SW480 (cell line): ENCODE measurements around the gene PKD2L1.
"Not testable (repeated sequence)": the region's sequence is repeated elsewhere in the genome, so short reads cannot be mapped to it uniquely, and the experiment has no call there.

ENCODE experiments used
- DNase-seq: peaks from one replicate; pipeline ENCODE4 v3.0.0-alpha.2; 2016; ENCODE audit warnings: low spot score

The PKD2L1 gene

DNA sequence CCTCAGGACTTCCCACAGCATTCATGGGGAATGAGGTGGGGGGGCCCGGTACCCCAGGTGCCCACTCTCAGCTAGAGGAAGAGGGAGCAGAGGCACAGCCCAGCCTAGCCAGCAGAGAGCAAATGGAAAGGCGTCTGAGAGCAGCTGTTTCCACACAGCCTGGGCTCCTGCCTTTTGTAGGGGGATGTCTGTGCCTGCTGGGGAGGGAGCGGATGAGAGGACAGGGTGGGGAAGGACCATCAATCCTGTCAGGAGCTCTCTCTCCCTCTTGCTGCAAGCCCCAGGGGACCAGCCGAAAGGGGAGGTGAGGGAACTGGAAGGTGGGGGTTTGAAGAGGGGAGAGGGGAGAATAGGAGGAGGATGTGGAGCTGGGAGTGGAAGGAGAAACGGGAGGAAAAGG is at the start of gene PKD2L1:
PKD2L1 (minus strand) TSS at position 150 of the 400 bp plus-strand sequence; CDS start at position 25, 125 bp downstream.
- DNase-seq: no peak

DNA sequence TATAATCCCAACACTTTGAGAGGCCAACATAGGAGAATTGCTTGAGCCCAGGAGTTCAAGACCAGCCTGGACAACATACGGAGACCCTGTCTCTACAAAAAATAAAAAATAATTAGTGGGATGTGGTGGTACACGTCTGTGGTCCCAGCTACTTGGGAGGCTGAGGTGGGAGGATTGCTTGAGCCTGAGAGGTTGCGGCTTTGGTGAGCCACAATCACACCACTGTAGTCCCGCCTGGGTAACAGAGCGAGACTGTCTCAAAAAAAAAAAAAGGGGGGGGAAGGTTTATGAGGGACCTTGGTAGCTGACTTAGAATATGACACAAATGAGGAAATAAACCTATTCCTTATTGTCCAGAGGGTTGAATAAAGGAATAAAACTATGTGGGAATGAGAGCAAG is 47.8 kb upstream of the PKD2L1 start:
- no peak for DNase-seq

DNA sequence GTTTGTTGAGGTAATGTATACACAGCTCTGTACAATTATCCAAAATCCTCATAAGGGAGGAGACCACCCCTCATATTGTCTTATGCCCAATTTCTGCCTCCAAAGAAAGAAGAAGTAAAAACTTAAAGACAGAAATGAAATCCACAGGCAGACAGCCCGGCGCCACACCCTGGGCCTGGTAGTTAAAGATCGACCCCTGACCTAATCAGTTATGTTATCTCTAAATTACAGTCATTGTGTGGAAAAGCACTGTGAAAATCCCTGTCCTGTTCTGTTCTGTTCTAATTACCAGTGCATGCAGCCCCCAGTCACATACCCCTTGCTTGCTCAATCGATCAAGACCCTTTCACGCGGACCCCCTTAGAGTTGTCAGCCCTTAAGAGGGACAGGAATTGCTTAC is 46.6 kb upstream of the PKD2L1 start:
- DNase-seq: not testable (repeated sequence)

DNA sequence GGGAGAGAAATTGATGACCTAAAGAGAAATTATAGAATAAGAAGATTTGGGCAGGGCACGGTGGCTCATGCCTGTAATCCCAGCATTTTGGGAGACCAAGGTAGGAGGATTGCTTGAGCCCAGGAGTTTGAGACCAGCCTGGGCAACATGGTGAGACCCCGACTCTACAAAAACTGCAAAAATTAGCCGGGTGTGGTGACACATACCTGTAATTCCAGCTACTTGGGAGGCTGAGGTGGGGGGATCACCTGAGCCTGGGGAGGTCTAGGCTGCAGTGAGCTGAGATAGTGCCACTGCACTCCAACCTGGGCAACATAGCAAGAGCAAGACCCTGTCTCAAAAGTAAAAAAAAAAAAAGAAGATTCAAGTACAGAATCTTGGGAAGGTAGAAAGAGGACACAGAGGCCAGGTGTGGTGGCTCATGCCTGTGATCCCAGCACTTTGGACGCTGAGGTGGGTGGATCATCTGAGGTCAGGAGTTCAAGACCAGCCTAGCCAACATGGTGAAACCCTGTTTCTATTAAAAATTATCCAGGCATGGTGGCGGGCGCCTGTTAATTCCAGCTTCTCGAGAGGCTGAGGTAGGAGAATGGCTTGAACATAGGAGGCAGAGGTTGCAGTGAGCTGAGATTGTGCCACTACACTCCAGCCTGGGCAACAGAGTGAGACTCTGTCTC is 44.8 kb upstream of the PKD2L1 start:
- not testable (repeated sequence) for DNase-seq

DNA sequence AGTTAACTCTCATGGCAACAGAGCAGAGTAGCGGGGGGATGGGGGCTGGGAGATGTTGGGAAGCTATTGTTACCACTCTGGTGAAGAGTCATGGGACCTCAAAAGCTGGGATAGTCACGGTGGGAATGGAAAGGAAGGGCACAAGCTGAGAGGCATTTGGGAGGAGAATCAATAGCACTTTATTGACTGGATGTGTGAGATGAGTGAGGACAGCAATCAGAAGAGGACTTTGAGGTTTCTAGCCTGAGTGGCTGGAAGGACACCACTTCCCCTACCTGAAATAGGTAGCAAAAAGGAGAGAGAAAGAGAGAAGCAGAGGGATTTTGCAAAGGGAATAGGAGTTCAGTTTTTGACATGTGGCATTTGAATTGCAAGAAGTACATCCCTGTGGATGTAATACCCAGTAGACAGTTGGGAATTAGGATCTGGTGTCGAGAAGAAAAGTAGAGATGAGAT is 44.2 kb upstream of the PKD2L1 start:
- DNase-seq: no peak

DNA sequence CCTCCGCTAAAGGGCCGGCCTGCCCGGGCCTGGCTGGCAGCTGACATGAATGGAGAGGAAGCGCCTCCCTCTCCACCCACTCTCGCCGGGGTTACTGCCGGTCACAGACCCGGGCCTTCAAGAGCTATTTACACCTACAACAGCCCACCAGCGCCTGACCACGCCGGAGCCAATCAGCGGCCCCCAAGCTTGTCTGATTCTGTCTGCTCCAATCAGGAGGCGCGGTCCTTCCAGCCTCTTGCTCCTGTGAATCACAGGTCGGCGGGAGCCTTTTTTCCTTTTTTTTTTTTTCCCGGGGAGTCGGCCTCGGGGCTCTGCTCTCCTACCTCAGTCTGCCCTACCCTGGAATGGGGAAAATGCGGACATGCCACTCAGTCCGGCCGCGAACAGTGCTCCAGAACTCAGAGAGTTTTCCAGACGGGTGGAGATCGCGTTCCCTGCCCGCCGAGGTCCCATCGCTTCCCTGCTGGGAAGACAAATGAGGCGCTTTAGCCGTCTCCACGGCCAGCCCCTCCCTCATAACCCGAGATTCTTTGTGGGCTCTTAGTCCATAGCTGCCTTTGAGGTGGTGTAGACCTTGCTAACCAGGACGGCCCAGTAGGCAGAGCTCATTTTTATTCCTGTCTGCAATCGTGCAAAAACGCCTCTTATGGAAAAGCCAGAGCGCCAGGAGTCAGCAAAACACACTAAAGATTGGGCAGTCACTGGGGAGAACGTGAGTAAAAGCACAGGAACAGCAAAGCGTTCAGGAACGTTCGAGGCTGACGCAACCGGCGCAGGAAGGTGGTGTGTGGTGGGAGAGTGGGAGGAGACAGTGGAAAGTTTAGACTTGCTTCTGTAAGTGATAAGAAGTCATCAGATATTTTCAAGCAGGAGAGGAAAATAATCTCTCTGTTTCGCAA is 43.5 kb upstream of the PKD2L1 start:
- DNase-seq: peak; percentile 99

DNA sequence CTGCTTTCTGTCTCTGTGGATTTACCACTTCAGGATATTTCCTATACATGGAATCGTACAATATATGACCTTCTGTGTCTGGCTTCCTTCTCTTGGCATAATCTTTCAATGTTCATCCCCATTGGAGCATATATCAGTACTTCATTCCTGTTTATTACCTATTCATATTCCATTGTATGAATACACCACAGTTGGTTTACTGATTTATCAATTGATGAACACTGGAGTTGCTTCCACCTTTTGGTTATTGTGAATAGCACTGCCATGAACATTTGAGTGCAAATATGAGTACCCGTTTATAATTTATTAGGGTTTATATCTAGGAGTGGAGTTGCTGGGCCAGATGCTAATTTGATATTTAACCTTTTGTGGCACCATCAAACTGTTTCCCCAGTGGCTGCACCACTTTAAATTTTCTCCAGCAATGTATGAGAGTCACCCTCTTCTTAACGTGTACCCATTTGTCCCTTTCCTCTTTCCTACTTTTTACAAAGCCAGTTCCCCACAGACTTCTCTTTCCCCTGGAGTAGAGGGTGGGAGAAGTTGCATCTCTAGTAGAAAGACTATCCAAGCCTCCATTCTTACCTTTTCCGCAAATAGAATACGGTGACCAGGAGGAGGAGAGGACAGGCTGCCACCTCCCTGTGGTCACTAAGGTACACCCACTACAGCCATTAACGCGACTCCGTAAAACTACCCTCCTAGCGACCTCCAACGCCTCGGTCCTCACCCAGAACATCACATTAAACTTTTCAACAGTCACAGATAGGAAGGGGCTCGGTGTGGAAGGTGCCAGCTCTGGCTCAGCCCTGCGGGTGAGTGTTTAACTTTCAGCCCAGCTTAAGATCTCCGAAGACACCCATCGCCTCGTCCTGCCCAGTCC is 42.6 kb upstream of the PKD2L1 start:
- peak; percentile 70 for DNase-seq

DNA sequence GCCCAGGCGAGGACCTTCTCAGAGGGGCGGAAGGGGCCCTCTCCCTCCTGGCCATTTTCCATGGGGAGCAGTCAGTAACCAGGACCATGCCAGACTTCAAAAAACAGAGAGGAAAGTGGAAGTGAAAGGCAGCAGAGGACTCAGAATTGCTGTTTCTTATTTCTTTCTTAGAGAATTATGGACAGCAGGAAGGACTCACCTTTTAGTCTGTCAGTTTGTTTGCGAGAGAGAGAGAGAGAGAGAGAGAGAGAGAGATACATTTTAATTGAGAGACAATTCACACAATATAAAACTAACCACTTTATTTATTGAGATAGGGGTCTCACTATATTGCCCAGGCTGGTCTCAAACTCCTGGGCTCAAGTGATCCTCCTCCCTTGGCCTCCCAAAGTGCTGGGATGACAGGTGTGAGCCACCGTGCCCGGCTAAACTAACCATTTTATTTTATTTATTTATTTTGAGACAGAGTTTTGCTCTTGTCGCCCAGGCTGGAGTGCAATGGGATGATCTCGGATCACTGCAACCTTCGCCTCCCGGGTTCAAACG is 41.5 kb upstream of the PKD2L1 start:
- DNase-seq: no peak

DNA sequence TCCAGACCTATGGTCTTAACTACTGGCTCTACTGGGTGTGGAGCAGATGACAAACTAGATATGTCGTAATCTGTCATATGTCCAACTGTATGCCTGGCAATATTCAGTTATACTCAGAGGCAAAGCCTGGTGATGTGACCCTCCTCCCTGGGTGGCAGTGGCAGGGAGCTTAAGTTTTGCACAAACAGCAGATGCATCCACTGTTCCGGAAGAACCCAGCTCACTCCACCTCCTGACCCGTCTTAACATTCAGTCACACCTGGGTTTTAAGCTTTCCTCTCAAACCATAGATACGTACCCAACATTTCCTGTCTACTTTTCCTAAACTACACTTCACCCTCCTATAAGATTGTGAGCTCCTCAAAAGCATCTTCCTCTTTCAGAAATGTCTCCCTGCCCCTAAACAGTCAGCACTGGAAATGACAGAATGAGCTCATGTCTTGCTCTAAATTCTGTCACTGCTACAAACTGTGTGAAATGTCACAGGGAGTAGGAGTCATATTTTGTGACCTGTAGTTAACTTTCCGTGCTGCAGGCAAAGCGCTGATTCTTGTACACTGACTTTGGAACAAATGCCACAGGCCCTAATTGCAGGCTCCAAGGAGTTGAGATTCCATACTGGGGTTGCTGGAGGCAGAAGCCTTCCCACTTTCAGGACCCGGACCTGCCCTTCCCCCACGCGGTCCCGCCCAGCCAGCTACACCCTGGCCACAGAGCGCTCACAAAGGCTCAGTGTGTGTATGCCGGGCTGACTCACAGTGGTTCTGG is 40.9 kb upstream of the PKD2L1 start:
- DNase-seq: peak; percentile 91

DNA sequence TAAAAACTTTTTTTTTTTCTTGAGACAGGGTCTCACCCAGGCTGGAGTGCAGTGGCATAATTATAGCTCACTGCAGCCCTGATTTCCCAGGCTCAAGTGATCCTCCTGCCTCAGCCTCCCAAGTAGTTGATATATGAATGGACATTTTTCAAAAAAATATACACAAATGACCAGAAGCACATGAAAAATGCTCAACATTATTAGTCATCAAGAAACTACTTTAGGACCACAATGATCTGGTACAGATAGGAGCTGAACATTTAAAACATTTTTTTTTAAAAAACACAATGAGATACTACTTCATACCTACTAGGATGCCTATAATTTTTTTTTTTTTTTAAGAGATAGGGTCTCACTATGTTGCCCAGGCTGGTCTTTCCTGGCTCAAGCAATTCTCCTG is 38.7 kb upstream of the PKD2L1 start:
- DNase-seq: no peak

DNA sequence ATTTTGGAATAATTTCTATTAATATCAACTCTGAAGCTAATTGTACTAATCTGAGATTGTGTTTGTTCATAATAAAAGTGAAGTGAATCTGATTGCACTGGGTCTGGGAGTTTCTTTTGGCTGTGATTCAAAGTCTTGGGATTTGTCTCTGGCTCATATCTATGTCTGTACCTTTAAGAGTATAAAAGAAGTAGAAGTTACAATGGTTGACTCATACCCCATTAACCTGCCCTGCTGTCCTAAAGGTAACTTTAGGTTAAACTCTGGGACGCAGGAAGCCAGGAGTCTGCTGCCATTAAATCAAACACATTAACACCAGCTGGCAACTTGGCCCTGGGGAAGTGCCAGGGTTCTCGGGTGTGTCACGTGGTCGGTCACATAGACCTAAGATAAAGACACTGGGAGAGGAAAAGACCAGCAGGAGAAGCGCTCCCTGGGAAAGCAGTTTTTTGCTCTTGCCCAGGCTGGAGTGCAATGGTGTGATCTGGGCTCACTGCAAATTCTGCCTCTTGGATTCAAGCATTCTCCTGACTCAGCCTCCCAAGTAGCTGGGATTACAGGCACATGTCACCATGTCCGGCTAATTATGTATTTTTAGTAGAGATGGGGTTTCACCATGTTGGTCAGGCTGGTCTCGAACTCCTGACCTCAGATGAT is 34.8 kb upstream of the PKD2L1 start:
- peak; percentile 96 for DNase-seq

DNA sequence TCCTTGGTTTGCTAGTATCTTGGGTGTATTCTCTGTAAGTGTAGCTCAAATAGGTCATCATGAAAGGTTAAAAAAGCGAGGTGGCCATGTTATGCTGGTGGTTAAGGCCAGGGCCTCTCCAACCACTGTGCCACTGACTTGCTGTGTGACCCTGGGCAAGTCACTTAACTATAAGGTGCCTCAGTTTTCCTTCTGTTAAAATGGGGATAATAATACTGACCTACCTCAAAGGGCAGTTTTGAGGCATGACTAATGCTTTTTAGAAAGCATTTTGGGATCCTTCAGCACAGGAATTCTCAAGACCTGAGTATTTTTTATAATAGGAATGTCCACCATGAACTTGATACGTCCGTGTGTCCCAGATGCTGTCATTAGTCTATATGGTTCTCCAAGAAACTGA is 34.1 kb upstream of the PKD2L1 start:
- DNase-seq: no peak

DNA sequence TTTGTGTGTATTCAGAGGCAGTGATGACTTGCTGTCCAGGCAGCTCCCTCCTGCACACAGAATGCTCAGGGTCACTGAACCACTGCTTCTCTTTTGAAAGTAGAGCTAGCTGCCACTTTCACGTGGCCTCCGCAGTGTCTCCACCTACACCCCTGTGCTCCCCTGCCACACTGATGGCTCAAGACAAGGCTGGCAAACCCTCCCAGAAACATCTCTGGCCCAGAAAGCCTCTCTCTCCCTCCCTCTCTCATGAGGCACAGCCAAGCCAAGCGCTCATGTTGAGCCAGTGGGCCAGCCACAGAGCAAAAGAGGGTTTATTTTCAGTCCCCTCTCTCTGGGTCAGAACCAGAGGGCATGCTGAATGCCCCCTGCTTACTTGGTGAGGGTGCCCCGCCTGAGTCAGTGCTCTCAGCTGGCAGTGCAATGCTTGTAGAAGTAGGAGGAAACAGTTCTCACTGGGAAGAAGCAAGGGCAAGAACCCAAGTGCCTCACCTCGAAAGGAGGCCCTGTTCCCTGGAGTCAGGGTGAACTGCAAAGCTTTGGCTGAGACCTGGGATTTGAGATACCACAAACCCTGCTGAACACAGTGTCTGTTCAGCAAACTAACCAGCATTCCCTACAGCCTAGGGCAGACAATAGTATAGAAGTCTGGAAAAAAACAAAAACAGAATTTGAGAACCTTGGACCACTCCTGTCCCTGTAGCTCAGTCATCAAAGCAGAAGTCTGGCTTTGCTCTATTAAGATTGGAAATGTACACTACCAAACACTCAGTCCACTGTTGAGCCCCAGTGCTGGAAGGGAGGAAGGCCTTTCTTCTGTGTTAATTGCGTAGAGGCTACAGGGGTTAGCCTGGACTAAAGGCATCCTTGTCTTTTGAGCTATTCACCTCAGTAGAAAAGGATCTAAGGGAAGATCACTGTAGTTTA is 32.8 kb upstream of the PKD2L1 start:
- DNase-seq: no peak

DNA sequence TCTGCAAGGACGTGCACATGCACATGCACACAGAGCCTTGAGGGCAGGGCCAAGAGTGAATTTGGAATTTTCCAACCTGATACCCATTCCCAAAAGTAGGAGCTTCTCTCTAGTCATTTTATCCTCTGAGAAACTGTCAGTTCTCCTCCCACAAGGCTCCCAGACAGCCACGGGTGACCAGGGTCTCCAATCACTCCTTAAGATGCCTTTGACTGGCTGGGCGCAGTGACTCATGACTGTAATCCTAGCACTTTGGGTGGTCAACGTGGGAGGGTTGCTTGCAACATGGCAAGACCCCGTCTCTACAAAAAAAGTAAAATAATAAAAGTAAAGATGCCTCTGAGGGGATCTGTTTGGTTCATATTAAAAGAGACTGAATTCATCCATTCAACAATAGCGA is 30.2 kb upstream of the PKD2L1 start:
- DNase-seq: no peak

DNA sequence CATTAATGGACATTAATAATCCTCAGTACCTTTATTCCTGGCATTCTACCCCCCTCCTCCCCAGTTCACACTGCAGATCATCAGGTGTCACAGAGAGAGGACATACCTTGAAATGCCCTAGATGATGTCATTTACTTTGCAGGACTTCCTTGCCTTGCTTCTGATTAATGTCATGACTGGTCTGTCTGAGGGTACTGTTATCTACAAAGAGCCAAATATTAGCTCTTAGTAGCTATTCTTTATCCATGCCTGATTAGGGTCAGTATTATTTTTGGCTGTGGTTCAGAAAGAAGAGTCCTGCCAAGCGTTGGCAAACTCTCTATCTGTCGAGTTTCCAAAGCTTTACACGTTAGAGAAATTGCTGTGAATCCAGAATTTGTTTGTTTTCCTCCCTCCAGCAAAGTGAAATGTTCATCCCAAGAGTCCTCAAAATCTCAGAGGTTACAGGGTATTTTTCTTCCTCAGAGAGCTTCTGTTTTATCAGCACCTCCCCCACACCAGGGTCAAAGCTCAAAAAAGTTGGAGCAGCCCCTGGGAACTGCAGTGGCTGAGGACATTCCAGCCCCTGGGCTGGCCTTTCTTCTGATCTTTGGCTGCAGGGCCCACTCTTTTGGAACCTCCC is 29.6 kb upstream of the PKD2L1 start:
- DNase-seq: no peak

DNA sequence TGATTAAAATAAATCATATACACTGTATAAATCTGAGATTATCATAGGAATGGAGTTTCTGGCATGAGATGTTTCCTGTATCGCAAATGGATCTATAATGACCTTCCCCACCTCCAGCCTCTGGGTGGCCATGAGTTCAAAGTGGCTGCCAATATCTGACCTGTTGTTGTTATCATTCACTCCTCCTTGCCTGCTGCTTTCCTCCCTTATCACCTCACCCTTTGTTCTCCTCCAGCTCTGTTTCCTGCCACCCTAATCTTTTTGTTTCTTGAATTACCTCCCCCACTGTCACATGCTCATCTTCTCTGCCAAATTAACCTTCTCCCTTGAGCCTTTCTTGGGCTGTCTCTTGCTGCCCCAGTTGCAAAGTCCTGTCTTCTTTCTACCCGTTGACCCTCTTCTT is 29.0 kb upstream of the PKD2L1 start:
- DNase-seq: no peak

DNA sequence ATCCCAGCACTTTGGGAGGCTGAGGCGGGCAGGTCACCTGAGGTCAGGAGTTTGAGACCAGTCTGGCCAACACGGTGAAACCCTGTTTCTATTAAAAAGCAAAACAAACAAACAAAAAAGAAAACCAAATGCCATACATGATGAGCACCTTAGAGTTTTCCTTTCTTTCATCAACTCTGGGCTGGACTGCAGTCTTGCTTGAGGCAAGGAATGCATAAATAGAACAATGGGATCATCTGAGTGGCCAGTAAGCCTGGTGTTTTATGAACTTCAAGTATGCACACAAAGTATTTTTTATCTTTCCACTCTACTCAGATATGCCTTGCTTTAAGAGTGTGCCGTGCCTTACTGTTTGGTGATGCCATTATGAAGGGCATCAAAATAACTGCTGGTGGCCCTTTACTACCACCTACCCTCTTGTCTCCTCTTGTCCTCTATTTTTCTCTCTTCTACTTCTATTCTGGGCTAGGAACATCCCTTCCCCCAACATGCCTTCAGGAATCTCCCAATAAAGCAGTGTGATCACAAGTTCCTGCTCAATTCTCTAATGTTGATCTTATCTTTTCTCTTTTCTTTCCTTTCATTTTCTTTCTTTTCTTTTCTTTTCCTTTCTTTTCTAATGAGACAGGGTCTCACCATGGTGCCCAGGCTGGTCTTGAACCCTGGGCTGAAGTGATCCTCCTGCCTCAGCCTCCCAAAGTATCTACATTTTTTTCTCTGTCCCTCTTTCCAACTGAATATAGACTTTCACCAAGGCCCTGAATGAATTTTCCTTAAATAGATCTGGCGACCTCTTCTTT is 27.2 kb upstream of the PKD2L1 start:
- no peak for DNase-seq
